CD1c-positive myeloid dendritic cell (primary cell): ENCODE data around the gene SLC38A10.
"Not testable (repeated sequence)": the region's sequence is repeated elsewhere in the genome, so short reads cannot be mapped to it uniquely, and the experiment has no call there.

Experiments
- DNase-seq: peaks from one replicate; pipeline ENCODE4 v3.0.0-alpha.2; 2016; ENCODE audit errors: extremely low spot score

Gene SLC38A10

DNA sequence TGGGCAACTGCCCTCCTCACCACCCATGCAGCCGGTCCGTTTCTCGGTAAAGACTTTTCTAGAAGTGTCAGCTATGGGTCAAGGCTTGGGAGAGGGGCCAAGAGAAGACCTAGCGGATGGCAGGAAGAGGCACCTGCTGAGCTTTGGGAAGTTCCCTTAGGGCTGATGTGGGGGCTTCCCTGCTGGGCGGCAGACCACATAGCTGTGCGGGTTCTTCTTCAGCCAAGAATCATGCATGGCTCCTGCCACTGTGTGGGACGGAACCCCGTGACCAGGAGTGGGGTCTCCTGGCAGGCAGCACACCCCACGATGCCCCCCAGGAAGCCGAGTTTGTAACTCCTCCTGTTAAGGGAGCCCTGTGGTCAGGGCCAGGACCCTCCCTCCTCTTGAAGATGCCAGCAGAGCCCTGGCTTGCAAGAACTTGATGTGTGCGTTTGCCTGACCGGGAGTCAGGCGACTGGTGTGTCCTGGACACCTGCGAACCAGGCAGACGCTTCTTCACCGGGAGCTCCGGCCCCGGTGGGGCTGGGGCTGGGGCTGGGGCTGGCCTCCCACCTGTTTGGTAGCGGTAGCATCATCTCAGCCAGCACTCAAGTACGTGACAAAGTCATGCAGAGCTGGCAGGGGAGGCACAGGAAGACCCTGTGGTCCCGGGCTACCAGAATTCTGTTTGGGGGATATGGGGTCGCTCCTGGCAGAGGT is 17.7 kb upstream of the SLC38A10 start:
- no peak for DNase-seq

DNA sequence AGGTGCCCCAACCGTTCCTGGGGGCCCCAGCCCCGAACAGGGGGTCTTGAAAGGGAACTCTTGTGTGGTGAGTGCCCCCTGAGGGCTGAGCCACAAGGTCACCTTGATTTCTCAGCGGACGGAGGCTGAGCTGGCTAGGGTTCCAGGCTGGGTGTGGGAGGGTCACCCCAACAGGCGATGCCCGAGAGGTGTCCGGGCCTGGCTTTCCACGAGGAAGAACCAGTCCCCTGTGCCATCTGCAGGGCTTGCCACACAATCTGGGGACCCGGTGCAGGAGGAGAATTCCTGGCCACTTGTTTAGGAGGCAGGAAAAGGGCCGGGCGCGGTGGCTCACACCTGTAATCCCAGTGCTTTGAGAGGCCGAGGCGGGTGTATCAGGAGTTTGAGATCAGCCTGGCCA is 16.8 kb upstream of the SLC38A10 start:
- DNase-seq, result no peak

DNA sequence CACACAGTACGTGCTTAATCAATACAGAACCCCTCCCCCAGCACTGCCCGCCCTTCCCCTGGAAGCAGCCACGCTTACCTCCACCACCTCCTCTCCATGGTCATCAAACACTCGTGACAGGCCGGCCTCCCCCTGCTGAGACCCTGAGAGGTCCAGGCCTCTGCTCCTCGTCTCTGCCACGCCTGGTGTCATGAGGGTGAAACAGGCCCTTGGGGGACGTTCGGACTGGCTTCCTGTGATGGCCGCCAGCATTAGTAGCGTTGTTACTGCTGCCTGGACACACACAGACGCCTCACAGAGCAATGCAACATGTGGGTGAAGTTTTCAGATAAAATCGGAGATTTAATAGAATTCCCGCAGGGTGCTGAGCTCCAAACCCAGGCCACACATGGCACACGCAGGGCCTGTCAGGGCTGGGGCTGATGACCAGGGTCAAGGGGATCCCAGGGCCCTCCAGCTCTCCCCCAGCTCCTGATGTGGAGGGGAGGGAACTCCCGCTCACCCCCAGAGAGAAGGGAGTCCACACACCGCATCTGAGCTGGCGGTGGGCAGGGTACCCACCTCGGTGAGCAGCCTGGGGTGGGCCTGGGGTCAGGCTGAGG is 15.9 kb upstream of the SLC38A10 start:
- DNase-seq, result no peak

DNA sequence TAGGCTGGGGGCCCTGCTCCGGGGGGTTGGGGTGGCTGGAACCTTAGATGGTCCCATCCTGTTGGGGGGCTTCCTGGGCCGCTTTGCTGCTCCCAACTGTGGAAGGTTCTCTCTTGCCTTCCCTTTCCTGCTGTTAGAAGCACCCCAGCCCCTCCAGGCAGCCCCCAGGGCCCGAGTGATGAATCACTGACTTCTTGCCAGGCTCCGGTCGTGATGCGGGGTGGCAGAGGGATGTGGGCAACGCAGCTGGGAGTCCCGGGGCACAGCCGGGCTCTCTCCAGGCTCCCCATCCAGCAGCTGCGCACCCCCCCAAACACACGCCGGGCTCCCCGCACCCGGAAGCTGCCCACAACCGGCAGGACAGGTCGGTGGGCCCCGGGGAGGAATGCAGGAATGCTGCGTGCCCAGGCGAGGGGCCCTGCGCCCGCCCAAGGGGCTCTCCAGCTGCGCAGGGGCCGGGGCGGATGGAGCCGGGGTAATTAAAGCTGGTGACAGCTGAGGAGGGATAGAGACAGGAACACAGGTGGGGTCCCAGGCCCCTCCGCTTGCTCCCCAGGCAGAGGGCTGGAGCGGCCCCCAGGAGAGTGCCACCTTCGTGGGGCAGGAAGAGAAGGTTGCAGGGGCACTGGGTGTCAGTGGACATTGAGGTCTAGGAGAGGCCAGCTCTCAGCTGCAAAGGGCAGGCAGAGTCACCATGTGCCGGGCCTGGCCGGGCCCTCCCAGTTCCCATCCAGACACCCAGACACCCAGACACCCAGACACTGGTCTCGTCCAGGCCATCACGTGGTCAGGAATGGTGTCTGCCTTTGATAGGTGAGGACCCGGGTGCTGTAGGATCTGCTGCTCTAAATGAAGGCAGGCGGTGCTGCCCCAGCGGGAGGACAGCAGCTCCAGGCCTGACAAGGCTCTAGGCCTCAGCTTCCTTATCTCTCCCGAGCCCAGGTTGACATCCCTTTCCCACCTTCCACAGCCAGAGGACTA is 15.0 kb upstream of the SLC38A10 start:
- no peak for DNase-seq

DNA sequence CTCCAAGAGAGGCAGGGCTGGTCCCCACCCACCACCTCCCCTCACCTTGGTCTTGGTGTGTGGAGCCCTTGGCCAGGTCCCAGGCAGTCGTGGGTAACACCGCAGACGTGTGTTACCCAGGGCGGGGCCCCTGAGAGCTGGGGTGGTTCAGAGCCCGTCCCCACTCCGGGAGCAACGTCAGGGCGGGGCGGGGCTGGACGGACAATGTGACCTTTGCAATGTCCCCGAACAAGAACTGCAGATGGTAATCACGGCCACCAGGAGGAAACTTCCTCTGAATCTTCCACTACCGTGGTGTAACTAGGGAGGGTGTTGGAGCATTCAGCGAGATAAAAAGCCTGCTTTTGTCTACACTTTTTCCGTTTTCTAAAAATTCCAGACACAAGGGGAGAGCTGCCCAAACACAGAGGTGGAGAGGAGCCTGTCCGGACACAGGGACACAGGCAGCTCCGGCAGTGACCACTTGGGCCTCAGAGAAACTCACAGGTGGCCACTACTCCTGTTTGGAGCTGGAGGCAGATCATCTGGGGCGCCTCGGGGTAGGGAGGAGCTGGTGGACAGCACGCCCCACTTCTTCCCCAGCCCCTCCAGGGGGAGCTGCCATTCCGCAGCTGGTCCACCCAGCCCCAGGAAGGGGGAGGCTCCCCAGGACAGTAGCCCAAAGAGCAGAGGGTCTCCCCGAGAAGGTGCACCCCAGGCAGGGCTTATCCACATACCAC is 14.2 kb upstream of the SLC38A10 start:
- DNase-seq, result peak; percentile 88

DNA sequence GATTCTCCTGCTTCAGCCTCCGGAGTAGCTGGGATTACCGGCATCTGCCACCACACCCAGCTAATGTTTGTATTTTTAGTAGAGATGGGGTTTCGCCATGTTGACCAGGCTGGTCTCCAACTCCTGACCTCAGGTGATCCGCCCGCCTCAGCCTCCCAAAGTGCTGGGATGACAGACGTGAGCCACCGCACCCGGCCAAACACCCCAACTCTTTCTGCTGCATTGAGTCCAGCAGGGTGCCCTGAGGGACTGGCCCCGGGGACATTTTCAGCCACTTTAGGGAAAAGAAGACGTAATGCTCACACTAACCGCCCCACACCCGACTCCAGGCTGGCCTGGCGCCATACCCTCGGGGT is 13.7 kb upstream of the SLC38A10 start:
- DNase-seq, result not testable (repeated sequence)

DNA sequence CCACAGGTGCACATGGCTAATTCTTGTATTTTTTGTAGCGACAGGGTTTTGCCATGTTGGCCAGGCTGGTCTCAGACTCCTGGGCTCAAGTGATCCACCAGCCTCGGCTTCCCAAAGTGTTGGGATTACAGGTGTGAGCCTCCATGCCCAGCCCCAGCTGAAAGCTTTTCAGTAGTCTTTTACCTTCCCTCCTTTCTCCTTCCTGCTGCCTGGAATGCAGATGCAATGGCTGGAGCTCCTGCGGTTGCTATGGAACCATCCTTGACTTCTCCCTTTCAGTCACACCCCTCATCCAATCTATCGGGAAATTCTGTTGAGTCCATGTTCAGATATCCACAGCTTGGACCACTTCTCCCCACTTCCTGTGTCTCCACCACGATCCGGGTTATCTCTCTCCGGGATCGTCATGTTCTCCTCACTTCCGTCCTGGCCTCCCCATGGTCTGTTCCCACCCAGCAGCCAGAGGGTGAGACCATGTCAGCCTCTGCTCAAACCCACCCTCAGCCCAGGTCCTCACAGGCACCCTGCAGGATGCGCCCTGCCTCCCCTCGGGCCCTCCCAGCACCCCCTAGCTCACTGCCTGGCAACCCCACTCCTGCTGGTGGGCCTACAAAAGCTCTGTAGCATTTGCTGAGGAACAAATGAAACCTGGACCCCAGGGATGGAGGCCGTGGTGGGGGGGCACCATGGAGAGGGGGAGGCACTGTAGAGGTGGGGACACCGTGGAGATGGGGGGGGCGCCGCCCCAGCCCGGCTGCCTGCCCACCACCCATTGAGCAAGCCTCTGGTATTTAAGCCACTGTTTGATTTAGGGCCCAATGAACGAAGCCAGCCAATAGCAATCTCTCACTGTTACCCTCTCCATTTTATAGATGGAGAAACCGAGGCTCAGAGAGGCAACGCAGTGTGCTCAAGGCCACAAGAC is 12.8 kb upstream of the SLC38A10 start:
- no peak for DNase-seq

DNA sequence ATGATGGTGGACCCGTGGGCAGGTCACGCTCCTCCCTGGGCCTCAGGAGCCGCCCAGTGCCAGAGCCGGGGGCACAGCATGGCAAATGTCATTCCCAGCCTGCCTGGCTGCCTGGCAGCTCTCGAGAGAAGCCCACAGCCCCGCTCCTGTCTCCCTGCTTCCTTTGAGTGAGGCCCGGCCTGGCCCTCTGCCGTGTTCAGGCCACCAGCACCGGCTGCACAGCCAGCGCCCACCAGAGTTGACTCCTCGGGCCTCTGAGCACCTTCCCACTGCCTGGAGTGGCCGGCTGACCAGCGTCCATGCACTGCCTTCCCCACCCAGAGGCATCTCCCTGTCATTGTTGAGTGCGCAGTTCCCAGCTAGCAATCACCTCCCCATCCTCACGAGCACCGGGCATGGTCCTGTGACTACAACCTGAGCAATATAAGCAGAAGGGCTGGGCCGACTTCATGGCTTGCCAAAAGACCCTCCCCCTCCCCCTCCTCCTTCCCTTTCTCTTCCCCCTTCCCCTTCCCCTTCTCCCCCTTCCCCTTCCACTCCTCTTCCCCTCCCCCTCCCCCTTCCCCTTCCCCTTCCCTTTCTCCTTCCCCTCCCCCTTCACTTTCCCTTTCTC is 11.9 kb upstream of the SLC38A10 start:
- peak; percentile 28 for DNase-seq

DNA sequence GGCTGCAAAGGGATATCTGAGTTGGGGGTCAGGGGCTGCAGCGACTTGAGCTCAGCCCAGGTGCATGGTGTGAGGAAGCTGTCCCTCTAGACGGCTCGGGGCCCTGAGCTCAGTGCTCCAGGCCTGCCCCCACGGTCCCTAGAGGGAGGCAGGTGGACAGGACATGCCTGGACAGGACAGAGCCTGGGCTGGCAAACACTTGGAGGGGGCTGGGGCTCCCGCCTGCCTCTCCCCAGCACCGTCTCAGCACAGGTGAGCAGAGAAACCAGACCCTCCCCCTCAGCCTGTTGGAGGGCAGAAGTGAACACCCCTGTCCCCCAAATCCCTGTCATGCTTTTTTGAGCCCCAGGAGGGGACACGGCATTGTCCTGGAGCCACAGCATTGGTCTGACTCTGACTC is 11.4 kb upstream of the SLC38A10 start:
- DNase-seq, result no peak

DNA sequence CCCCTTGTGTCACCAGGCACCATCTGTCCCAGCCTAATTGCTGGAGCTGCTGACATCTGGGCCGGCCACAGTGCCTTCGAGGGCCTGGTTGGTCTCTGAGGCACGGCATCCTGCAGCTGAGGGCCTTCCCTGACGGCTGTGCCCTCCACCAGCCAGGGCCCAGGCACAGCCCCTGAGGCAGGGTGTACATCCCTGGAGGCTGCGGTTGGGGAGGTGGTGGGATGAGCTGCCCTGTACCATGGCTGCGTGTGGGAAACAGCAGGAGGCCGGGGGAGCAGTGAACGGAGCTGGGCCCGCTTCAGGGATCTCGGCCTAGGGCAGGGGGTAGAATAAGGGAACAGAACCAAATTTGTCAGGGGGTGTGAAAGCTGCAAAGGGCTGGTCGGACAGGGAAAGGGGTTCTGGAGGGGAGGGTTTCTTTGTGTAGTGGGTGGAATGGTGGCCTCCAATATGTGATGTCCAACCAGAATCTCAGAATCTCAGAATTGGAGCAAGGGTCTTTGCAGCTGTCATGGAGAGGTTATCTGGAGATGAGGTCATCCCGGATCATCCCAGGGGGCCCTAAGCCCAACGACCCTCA is 10.0 kb upstream of the SLC38A10 start:
- DNase-seq, result no peak

DNA sequence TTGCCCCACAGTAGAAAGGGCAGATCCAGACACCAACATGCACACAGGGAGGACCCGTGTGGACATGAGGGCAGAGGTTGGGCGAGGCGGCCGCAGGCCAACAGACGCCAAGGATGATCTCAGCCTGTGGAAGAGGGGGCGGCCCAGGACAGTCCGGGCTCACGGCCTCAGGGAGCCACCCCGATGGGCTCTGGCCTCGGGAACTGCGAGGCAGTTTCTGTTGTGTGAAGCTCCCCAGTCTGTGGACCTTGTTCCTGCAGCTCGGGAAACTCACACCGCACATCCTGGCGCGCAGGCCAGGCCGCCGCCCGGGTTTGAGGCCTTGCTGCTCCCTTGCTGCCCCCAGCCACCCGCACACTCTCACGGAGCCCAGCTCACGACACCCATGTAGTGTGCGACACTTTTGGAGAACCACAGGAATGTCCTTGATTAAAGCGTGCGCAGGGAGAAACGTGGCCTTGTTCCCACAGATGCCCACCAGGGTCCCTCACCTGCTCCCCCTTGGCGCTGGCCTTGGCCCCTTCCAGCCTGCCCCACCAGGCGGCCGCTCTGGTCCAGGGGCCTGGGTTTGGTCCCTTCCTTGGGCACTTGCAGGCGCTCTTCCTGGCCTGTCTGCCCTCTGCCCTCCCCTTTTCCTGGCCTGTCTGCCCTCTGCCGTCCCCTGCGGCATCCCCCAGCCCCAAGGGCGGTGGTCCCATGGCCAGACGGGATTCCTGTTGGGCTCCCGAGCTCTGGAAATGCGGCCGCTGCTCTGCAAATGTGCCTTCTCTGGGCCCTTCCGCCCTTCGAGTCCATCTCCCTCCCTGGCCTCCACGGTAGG is 9.3 kb upstream of the SLC38A10 start:
- DNase-seq, result no peak

DNA sequence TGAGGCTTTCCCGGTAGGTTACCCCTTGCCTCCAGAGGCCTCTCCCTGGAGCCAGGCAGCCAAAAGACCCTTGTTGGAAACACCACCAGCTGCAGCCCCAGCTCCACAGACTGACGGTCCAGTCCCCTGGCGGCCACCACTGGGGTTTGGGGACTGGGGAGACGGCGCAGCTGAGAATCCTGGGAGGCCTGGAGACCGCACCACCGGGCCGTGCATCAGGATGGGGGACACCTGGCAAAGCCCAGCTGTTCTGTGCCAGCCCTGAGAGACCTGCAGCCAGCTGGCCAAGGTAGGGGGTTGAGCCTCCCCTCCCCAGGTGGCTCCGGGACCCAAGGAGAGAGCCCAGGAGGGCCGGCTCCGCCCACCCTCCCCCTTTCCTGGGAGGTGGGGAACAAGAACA is 8.3 kb upstream of the SLC38A10 start:
- DNase-seq, result no peak

DNA sequence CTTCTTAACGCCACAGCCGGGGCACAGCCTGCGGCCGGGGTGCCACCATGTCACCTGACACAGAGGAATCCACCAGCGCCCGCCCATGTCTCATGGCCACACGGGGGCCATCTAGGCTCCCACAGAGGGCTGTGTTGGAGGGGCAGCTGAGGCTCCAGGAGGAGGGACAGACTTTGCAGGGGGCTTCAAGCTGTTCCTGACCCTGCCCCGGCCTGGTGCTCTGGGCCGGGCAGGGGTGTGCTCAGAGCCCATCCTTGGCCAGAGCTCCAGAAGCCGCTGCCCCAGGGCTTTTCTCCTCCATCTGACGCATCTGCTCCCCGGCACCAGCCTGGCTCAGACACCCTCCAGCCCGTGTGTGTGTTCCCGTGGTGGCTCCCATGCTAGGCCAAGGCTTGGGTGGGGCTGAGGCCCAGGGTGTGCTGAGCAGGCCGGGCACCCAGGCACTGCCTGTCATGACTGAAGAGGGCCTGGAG is 7.8 kb upstream of the SLC38A10 start:
- no peak for DNase-seq

DNA sequence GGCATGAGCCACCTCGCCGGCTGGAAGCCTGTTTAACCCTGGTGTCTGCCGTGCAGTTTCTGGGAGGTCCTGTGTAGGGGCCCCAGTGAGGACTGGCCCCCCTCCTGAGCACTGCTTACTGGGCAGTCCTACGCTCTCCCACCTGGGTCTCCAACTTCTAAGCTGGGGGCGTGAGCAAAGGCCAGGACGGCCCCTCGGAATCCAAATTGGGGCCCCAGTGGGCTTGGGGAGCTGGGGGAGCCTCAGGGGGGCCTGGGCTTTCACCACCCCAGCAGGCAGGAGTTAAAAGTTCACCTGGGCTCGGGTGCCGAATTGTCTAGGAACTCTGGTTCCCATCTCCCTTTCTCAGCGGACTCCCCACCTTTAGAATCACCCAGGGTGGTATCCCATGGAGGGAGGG is 7.2 kb upstream of the SLC38A10 start:
- DNase-seq, result no peak

DNA sequence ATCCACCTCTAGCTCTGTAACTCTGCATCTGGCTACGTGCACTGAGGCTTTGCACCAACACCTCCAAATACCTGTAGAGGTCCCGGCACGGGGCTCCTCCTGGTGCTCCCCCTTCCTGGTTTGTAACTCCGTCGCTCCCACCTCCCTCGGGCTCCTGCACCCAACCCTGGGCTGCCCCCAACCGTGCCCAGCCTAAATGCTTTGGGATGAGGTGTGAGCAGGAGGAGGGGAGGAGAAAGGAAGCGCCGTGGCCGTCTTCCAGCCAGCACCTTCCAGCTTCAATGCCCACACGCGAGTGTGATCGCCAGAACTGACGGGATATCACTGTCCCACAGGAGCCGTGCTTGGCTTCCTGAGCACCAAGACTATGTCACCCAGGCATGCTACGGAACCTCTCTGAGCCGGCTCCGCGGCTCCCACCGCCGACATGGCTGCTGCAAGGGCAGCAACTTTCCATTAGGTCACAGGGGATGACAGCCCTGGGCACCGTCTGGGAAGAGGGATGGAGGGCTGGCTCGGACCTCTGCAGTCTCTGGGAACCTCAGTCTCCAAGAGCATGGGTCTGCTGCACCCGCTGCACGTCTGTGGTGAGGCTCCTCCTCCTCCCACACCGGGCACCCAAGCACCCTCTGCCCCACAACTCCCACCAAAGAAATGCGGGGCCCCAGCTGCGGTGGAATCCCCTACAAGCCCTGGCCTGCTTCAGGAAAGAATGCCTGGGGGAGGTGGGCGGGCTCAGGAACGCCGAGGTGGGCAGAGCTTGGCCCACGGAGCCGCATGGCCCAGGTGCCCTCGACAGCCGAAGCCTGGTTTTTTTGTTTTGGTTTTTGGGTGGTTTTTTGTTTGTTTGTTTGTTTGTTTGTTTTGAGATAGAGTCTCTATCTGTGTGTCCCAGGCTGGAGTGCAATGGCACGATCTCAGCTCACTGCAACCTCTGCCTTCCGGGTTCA is 6.4 kb upstream of the SLC38A10 start:
- DNase-seq, result no peak

DNA sequence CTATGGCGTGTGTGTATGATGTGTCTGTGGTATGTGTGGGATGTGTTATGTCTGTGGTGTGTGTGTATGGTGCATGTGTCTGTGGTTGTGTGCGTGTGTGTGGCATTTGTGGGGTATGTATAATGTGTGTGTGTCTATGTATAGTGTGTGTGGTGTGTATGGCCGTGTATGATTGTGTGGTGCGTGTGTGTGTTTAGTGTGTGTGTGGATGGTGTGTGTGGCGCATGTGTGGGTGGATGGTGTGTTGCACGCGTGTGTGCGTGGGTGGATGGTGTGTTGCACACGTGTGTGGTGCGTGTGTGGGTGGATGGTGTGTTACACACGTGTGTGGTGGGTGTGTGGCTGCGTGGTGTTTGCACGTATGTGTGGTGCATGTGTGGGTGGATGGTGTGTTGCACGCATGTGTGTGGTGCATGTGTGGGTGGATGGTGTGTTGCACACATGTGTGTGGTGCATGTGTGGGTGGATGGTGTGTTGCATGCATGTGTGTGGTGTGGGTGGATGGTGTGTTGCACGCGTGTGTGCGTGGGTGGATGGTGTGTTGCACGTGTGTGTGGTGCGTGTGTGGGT is 5.6 kb upstream of the SLC38A10 start:
- no peak for DNase-seq

DNA sequence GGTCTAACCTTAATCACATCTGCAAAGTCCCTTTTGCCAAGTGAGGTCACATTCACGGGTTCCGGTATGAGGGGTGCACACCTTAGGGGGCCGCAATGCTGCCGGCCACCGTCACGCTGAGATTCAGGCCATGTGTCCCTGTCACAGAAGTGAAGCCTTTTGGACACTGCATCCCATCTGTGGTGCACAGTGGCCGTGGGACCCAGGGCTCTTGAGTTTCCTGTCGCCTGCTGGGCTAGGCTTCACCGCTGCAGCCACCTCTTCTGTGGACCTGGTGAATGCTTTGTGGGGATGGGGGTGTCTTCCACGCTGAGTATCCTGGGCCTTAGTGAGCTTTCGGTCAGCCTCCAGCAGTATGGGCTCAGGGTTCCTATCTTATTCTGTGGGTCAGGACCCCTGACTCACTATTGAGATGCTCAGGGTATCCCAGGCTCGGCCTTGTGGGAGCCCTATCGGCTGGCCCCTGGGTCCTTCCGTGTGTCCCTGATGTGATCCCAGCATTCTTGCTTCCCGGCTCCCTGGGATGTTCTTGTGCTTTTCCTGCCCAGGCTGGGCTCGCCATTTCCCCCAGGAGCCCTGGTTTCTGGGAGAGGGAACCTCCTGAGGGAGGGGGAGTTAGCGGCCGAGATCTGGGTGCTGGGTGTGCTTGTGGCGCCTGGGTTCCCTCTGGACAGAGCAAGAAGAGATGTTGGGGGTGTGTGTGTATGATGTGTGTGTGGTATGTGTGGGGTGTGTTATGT is 4.9 kb upstream of the SLC38A10 start:
- DNase-seq, result no peak
